Cardiac muscle cell (in vitro differentiated cells and primary cell): Measurements from ENCODE around the gene ELFN1. TPM values are rescaled to one million over a fixed set of nuclear protein-coding genes. Genes with fewer than 3 reads are reported as not detected.

Experiments
- DNase-seq, 2 donors: peaks; one replicate each; pipeline versions ENCODE4 v3.0.0 to v3.0.0-alpha.2; 2010 to 2017; ENCODE audit warnings: low read depth in 1 of 2, low spot score in 1 of 2
- H3K27ac ChIP-seq: fragments of 200-600 bp; sonication (generic); 2 replicates; pipeline ENCODE4 v1.5.1; 2016
- H3K27me3 ChIP-seq: fragments of 200-600 bp; sonication (generic); 2 replicates; pipeline ENCODE4 v1.6.0; 2016; ENCODE audit warnings: control low read depth
- H3K36me3 ChIP-seq: fragments of 200-600 bp; sonication (generic); 2 replicates; pipeline ENCODE4 v1.5.1; 2016; ENCODE audit warnings: control low read depth
- H3K4me1 ChIP-seq: fragments of 200-600 bp; sonication (generic); 2 replicates; pipeline ENCODE4 v1.8.1; 2017; ENCODE audit warnings: low read depth, mild to moderate bottlenecking, mixed run types
- H3K4me3 ChIP-seq: fragments of 200-600 bp; sonication (generic); 2 replicates; pipeline ENCODE4 v1.5.1; 2016; ENCODE audit warnings: mild to moderate bottlenecking
- H3K9me3 ChIP-seq: fragments of 200-600 bp; sonication (generic); 2 replicates; pipeline ENCODE4 v1.5.1; 2017; ENCODE audit warnings: low read depth, mild to moderate bottlenecking, control low read depth
- CTCF ChIP-seq: IDR thresholded peaks from 2 replicates; pipeline ENCODE4 v1.5.1; 2012; ENCODE audit warnings: low read depth, mild to moderate bottlenecking, low read length
- polyA plus RNA-seq: library from polyadenylated mRNA; unstranded; fragments of >200 nt; fragmentation: Nextera tagmentation; extraction: Ambion mirVana; gene quantifications from 2 replicates; pipeline ENCODE4 v1.2.1, GENCODE V29; 2016
- total RNA-seq: library from RNA; depleted of rRNA; stranded (reverse); fragments of >200 nt; gene quantifications from 2 replicates; pipeline ENCODE4 v1.2.3, GENCODE V29; 2016

ELFN1 gene
- total and polyA plus RNA-seq, 2 experiments from 2014 or later = 8.9 to 51.6 TPM

- TF ChIP-seq CTCF = no peak
- Histone ChIP-seq H3K27me3 (no peaks in the 10 kb centered on the region), H3K27ac (no peak overlapping the region)
Measured at GRCh38 chr7:1689311-1689710, 19.2 kb downstream of the ELFN1 start.

GRCh38 chr7:1690359-1690958, 20.4 kb downstream of the ELFN1 start:
- Histone ChIP-seq H3K4me3 (no peak overlapping the region), H3K36me3 (peaks cover 4% of the 10 kb centered on the region), H3K27me3 (no peaks in the 10 kb centered on the region), H3K4me1 (peaks cover 14% of the 10 kb centered on the region), H3K27ac (no peak overlapping the region), H3K9me3 (no peaks in the 10 kb centered on the region)
- TF ChIP-seq CTCF = no peak
- no peak for DNase-seq

More at GRCh38 chr7:1689311-1689710, 19.2 kb downstream of the ELFN1 start:
- H3K4me3 ChIP-seq = no peak overlapping the region
- peaks cover 6% of the 10 kb centered on the region for H3K4me1 ChIP-seq
- peaks cover 4% of the 10 kb centered on the region for H3K36me3 ChIP-seq
- DNase-seq = no peak
- H3K9me3 ChIP-seq = no peaks in the 10 kb centered on the region

- no peak overlapping the region for H3K4me3 ChIP-seq
- no peak for DNase-seq
Measured at GRCh38 chr7:1691096-1691495, 21.0 kb downstream of the ELFN1 start.

GRCh38 chr7:1691601-1692514, 21.8 kb downstream of the ELFN1 start:
- H3K9me3 ChIP-seq = no peaks in the 10 kb centered on the region
- H3K27ac ChIP-seq = no peak overlapping the region
- no peak for TF ChIP-seq CTCF
- peaks cover 14% of the 10 kb centered on the region for H3K4me1 ChIP-seq
- no peak overlapping the region for H3K4me3 ChIP-seq
- H3K36me3 ChIP-seq = peaks cover 4% of the 10 kb centered on the region
- DNase-seq = no peak
- no peaks in the 10 kb centered on the region for H3K27me3 ChIP-seq

More at GRCh38 chr7:1691096-1691495, 21.0 kb downstream of the ELFN1 start:
- no peak for TF ChIP-seq CTCF
- peaks cover 4% of the 10 kb centered on the region for H3K36me3 ChIP-seq
- H3K27me3 ChIP-seq = no peaks in the 10 kb centered on the region
- no peaks in the 10 kb centered on the region for H3K9me3 ChIP-seq
- H3K27ac ChIP-seq = no peak overlapping the region
- peaks cover 14% of the 10 kb centered on the region for H3K4me1 ChIP-seq

- Histone ChIP-seq H3K9me3 (no peaks in the 10 kb centered on the region), H3K27ac (no peak overlapping the region), H3K4me1 (peaks cover 14% of the 10 kb centered on the region), H3K4me3 (no peak overlapping the region), H3K27me3 (no peaks in the 10 kb centered on the region), H3K36me3 (peaks cover 4% of the 10 kb centered on the region)
- TF ChIP-seq CTCF = no peak
- no peak for DNase-seq
Measured at GRCh38 chr7:1692515-1693418, 22.7 kb downstream of the ELFN1 start.
